Measurements from ENCODE around the gene ZNF407.

The ZNF407 gene

GRCh38 chr18:74682141-74682990, 84.7 kb downstream of the ZNF407 start:
- no peak for DNase-seq

GRCh38 chr18:74682991-74683297, 85.3 kb downstream of the ZNF407 start:
- no peak for DNase-seq

GRCh38 chr18:74683573-74683972, 85.9 kb downstream of the ZNF407 start:
- DNase-seq: no peak

GRCh38 chr18:74689251-74689650, 91.6 kb downstream of the ZNF407 start:
- no peak for DNase-seq

GRCh38 chr18:74692367-74693013, 94.8 kb downstream of the ZNF407 start:
- no peak for DNase-seq

- no peak for DNase-seq
Measured at GRCh38 chr18:74694436-74694835, 96.8 kb downstream of the ZNF407 start.

GRCh38 chr18:74695170-74695569, 97.5 kb downstream of the ZNF407 start:
- DNase-seq: no peak

- no peak for DNase-seq
Measured at GRCh38 chr18:74698881-74699280, 101.2 kb downstream of the ZNF407 start.

GRCh38 chr18:74699455-74699854, 101.8 kb downstream of the ZNF407 start:
- no peak for DNase-seq

GRCh38 chr18:74702950-74703349, 105.3 kb downstream of the ZNF407 start:
- DNase-seq: no peak

- DNase-seq: no peak
Measured at GRCh38 chr18:74708169-74708568, 110.5 kb downstream of the ZNF407 start.

GRCh38 chr18:74709452-74709851, 111.8 kb downstream of the ZNF407 start:
- DNase-seq: no peak

- DNase-seq: no peak
Measured at GRCh38 chr18:74714120-74714519, 116.5 kb downstream of the ZNF407 start.

- DNase-seq: no peak
Measured at GRCh38 chr18:74714791-74715190, 117.1 kb downstream of the ZNF407 start.

GRCh38 chr18:74715306-74715705, 117.6 kb downstream of the ZNF407 start:
- no peak for DNase-seq

- no peak for DNase-seq
Measured at GRCh38 chr18:74715865-74716712, 118.4 kb downstream of the ZNF407 start.

GRCh38 chr18:74718312-74718711, 120.6 kb downstream of the ZNF407 start:
- no peak for DNase-seq

- no peak for DNase-seq
Measured at GRCh38 chr18:74722237-74722636, 124.6 kb downstream of the ZNF407 start.

- no peak for DNase-seq
Measured at GRCh38 chr18:74724186-74724585, 126.5 kb downstream of the ZNF407 start.

GRCh38 chr18:74725690-74726089, 128.0 kb downstream of the ZNF407 start:
- DNase-seq: no peak

- DNase-seq: no peak
Measured at GRCh38 chr18:74728586-74728985, 130.9 kb downstream of the ZNF407 start.

- DNase-seq: no peak
Measured at GRCh38 chr18:74731097-74731496, 133.4 kb downstream of the ZNF407 start.

GRCh38 chr18:74732380-74732779, 134.7 kb downstream of the ZNF407 start:
- no peak for DNase-seq

- DNase-seq: no peak
Measured at GRCh38 chr18:74733598-74733997, 135.9 kb downstream of the ZNF407 start.

All from activated naive CD4-positive, alpha-beta T cell treated with anti-CD3 and anti-CD28 coated beads, Interleukin-2, amount 50 U/mL, for 16 hours (primary cell).